ENCODE measurements around the gene KRTAP4-7. TPM values are rescaled to one million over a fixed set of nuclear protein-coding genes. Genes with fewer than 3 reads are reported as not detected.
A peak's percentile ranks its signal among the peaks of the same experiment; 100 is the strongest.
"Not testable (repeated sequence)": the region's sequence is repeated elsewhere in the genome, so short reads cannot be mapped to it uniquely, and the experiment has no call there.

KRTAP4-7 gene
- not detected in 2 replicates for total RNA-seq (2014; rRNA removed; shearing (Covaris generic))

GRCh38 chr17:41084100-41084856 is at the start of gene KRTAP4-7:
KRTAP4-7 (plus strand) TSS chr17:41084150; CDS start chr17:41084207, 57 bp downstream.
- not testable (repeated sequence) for DNase-seq (ENCODE audit: low spot score)

- DNase-seq (ENCODE audit: low spot score) = not testable (repeated sequence)
Measured at GRCh38 chr17:41034346-41034935, 49.5 kb upstream of the KRTAP4-7 start, which contains the start of gene KRTAP1-3. KRTAP1-3 (minus strand) TSS chr17:41034874; CDS start chr17:41034821, 53 bp downstream.

DNA sequence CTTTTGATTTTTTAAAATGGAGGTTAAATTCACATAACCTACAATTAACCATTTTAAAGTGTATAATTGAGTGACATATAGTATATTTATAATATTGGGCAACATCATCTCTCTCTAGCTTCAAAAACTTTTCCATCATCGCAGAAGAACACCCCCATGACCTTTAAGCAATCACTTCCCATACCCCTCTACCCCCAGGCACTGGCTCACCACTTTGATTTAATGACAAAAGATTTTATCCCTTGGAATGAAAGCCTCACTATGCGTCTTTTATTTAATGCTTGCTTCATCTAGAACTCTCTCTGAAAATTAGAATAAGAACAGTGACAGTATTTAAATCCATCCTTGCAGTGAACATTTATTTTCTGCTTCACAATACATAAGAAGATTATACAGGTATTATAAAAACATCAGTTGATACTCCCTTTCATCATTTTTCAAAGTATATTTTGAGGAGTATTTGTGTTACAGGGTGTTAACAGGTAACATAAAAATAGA is 46.0 kb upstream of the KRTAP4-7 start:
- no peak for DNase-seq (ENCODE audit: low spot score)

DNA sequence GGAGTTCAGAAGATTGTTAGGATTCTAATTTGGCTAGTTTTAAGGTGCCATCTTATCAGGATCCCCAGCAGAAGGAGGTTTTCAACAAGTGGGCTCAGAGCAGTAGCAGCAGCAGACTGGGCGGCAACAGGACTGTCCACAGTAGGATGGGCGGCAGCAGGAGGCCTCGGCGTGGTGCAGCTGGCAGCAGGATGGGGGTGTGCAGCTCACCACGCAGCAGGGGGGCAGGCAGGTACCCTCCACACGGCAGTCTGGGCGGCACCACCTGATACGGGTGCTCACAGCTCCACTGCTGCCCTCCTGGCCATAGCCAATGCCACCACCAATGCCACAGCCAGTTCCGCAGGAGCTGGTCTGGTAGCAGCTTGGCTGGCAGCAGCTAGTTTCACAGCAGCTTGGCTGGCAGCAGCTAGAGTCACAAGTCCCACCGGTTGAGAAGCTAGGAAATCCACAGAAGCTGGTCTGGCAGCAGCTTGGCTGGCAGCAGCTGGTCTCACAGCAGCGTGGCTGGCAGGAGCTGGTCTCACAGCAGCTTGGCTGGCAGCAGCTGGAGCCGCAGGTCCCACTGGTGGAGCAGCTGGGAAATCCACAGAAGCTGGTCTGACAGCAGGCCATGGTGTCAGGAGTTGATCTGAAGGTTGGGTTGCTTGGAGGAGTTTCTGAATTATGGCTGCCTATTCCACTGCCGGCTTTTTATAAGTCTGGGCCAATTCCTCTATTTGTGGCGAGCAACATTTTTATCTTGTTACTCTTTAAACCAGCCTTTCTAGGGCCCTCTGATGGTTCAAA is 43.0 kb upstream of the KRTAP4-7 start, which contains the start of gene KRTAP1-1:
TSS of gene KRTAP1-1 (minus strand) at position 668 of the 789 bp plus-strand sequence. CDS start at position 615, 53 bp downstream.
- DNase-seq (ENCODE audit: low spot score) = not testable (repeated sequence)

GRCh38 chr17:41042953-41043352 is 41.0 kb upstream of the KRTAP4-7 start:
- DNase-seq (ENCODE audit: low spot score) = no peak

GRCh38 chr17:41046735-41047465 is 37.0 kb upstream of the KRTAP4-7 start, which contains the start of gene KRTAP2-1:
KRTAP2-1 (minus strand) TSS chr17:41047316; CDS start chr17:41047267, 49 bp downstream.
- DNase-seq (ENCODE audit: low spot score) = not testable (repeated sequence)

- DNase-seq (ENCODE audit: low spot score) = no peak
Measured at GRCh38 chr17:41048441-41048840, 35.5 kb upstream of the KRTAP4-7 start.

GRCh38 chr17:41049110-41049509 is 34.8 kb upstream of the KRTAP4-7 start:
- DNase-seq (ENCODE audit: low spot score) = no peak

- no peak for DNase-seq (ENCODE audit: low spot score)
Measured at GRCh38 chr17:41052566-41052965, 31.4 kb upstream of the KRTAP4-7 start.

GRCh38 chr17:41054025-41054424 is 29.9 kb upstream of the KRTAP4-7 start:
- no peak for DNase-seq (ENCODE audit: low spot score)

GRCh38 chr17:41054556-41054955 is 29.4 kb upstream of the KRTAP4-7 start:
- DNase-seq (ENCODE audit: low spot score) = not testable (repeated sequence)

GRCh38 chr17:41055130-41055529 is 28.8 kb upstream of the KRTAP4-7 start, which contains the start of gene KRTAP2-2:
KRTAP2-2 (minus strand) TSS chr17:41055230; CDS start chr17:41055211, 19 bp downstream.
- DNase-seq (ENCODE audit: low spot score) = not testable (repeated sequence)

GRCh38 chr17:41057547-41057946 is 26.4 kb upstream of the KRTAP4-7 start:
- DNase-seq (ENCODE audit: low spot score) = no peak

GRCh38 chr17:41058741-41059140 is 25.2 kb upstream of the KRTAP4-7 start:
- DNase-seq (ENCODE audit: low spot score) = no peak

DNA sequence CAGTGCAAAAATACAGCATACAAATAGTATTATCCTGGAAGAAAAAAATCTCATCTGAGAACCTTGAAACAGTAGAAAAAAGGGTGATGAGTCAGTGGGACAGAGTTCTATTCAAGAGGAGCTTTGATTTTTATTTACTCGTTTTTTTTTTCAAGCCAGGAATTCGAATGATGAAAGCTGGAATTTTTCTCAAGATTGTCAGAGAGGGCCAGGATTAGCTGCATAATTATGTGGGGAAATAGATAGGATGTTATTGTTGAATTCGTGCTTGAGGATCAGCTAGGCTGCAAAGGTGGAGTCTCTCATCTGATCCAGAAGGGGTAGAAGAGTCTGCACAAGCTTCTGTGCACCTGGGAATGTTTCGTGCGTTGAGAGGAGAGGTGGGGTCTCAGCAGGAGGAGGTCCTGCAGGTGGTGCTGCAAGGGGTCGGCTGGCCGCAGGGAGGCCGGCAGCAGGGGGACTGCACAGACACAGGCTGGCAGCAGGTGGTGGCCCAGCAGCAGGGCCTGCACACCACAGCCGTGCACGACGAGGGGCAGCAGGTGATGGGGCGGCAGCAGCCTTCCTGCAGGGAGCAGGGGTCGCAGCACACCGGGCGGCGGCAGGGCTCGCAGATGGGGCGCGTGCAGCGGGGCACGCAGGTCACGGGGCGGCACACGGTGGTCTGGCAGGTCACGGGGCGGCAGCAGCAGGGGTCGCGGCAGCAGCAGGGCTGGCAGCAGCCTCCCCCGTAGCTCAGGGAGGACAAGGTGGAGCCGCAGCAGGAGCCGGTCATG is 24.5 kb upstream of the KRTAP4-7 start:
- DNase-seq (ENCODE audit: low spot score) = peak; percentile 23

- peak; percentile 79 for DNase-seq (ENCODE audit: low spot score)
Measured at GRCh38 chr17:41060052-41060604, 23.8 kb upstream of the KRTAP4-7 start, which contains the start of gene KRTAP2-3. KRTAP2-3 (minus strand) TSS chr17:41060114; CDS start chr17:41060050, 64 bp downstream.

DNA sequence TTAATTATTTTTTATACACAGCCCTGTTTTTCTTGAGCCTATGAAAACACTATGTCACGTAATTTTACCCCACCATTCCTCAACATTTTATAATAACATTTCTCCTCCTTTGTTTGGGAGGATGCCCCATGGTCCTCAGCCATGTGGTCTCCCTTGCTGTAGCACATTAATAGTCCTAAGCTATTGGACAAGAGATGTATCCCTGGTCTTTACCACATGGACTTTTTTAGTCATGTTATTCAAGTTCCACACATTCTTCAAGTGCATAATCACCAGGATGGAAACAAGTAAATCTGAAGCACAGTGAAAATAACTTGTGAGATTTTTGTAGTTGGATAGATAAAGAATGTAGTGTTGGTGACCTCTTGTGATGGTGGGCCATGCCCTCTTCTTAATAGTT is 22.0 kb upstream of the KRTAP4-7 start:
- peak; percentile 56 for DNase-seq (ENCODE audit: low spot score)

DNA sequence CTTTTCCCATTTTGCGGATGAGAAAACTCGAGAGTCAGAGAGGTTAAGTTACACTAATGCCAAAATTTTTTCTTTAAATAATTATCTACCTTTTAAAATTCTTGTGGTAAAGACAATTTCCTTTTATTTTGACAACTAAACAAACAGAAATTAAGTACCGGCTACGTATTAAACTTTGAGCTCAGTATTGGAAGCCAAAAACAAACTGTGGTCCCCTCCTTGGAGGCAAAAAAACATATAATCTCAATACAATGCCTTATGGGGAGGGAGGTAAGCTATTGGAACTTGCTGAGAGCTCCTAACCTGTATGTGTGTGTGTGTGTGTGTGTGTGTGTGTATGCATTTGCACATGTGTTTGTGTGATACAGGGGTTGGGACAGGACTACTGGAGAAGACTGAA is 20.5 kb upstream of the KRTAP4-7 start:
- no peak for DNase-seq (ENCODE audit: low spot score)

DNA sequence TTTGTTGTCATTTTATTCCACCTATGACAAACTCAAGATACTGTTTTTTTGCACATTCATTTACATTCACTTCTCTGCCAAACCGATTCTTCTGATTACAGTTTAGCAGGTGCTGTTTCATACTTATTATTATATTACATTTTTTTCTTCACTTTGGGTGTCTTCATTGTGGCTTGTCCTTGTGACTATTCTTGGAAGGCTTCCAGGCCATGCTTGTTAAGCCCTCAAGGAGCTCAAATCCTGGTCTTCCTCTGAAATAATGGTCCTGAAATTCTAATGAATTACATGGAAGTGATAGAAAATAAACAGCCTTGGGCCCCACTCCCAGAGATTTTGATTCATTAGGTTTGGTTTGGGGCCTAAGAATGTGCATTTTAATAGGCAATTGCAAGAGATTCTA is 19.6 kb upstream of the KRTAP4-7 start:
- no peak for DNase-seq (ENCODE audit: low spot score)
